Upper lobe of left lung (tissue), 4 donors: ENCODE data around the gene ST6GALNAC2.

Experiments used
- POLR2A ChIP-seq, 4 donors: fragments of 450-650 bp; IDR thresholded peaks; one replicate each; pipeline ENCODE4 v1.5.1; 2016 to 2017; ENCODE audit warnings: antibody characterized with exemption in 4 of 4, mild to moderate bottlenecking in 2 of 4
- POLR2AphosphoS5 ChIP-seq, 2 donors: sonication (generic); formaldehyde crosslinking; IDR thresholded peaks; one replicate each; pipeline ENCODE4 v1.5.1; 2017; ENCODE audit warnings: antibody characterized with exemption in 2 of 2
- TF ChIP-seq, protein P1 (sequence below), 6 experiments: fragments of 450-650 bp in 4 of 6; fragments of 200-600 bp in 2 of 6; sonication (generic) in 2 of 6; IDR thresholded peaks; one replicate each; pipeline ENCODE4 v1.5.1; 2016 to 2019; ENCODE audit warnings: antibody characterized with exemption in 6 of 6

DNA sequence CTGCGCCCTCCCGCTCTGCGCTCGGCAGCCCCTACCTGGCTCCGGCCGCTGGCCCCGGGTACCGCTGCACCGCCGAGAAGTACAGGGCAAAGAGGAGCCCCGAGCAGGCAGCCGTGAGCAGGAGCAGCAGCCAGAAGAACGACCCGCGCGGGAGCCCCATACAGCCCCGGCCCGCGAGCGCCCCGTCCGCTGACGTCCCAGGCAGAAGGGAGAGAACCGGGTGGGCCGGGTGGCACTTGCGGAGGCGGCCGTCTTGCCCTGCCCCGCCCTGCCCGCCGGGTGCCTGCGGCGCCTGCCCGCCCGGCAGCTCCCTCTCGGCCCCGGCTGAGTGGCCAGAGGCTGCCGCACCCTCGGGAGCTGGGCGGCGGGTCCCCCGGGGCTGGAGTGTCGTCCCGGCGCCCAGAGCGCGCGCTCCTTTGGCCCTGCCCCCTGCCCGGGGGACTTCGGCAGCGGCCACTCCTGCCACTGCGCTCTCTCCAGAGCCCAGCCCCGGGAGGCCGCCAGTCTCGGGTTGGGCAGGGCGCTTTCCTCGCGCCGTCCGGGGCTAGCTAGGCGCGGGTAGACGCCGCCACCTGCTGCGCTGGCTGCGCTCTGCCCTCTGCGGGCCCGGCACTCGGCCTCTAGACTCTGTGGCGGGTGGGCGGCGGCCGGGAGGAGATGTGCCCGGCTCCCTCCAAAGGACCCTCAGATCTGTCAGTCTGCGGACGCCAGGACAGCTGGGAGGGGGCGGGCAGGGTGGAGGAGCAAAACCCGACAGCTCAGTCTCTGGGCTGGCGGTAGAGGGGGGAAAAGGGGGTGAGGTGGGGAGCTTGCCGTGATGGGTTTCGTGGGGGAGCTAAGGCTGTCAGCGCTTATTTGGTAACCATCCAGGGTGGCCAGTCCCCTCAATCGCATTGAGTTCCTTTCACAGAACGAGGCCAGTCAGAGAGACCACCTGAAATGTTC, at the start of gene ST6GALNAC2:
- TF ChIP-seq POLR2A (IDR thresholded peaks at IDR 0.05) (peak in 3 of 4 donors; percentile 59 to 84 (median 66)), POLR2AphosphoS5 (IDR thresholded peaks at IDR 0.05) (peak; percentile 13 to 33)
- TF ChIP-seq, protein P1, sequence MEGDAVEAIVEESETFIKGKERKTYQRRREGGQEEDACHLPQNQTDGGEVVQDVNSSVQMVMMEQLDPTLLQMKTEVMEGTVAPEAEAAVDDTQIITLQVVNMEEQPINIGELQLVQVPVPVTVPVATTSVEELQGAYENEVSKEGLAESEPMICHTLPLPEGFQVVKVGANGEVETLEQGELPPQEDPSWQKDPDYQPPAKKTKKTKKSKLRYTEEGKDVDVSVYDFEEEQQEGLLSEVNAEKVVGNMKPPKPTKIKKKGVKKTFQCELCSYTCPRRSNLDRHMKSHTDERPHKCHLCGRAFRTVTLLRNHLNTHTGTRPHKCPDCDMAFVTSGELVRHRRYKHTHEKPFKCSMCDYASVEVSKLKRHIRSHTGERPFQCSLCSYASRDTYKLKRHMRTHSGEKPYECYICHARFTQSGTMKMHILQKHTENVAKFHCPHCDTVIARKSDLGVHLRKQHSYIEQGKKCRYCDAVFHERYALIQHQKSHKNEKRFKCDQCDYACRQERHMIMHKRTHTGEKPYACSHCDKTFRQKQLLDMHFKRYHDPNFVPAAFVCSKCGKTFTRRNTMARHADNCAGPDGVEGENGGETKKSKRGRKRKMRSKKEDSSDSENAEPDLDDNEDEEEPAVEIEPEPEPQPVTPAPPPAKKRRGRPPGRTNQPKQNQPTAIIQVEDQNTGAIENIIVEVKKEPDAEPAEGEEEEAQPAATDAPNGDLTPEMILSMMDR (IDR thresholded peaks at IDR 0.05) = peak; percentile 57 to 89 (median 75)
